GM21515 (cell line): ENCODE results near the gene EGLN3.
A peak's percentile ranks its signal among the peaks of the same experiment; 100 is the strongest.
"Not testable (repeated sequence)": the region's sequence is repeated elsewhere in the genome, so short reads cannot be mapped to it uniquely, and the experiment has no call there.

Experiments used
- ATAC-seq: cut with Tn5 transposase; IDR thresholded peaks from one replicate; pipeline ENCODE4 v1.9.1; 2021; ENCODE audit not compliant: unreplicated experiment

The EGLN3 gene

DNA sequence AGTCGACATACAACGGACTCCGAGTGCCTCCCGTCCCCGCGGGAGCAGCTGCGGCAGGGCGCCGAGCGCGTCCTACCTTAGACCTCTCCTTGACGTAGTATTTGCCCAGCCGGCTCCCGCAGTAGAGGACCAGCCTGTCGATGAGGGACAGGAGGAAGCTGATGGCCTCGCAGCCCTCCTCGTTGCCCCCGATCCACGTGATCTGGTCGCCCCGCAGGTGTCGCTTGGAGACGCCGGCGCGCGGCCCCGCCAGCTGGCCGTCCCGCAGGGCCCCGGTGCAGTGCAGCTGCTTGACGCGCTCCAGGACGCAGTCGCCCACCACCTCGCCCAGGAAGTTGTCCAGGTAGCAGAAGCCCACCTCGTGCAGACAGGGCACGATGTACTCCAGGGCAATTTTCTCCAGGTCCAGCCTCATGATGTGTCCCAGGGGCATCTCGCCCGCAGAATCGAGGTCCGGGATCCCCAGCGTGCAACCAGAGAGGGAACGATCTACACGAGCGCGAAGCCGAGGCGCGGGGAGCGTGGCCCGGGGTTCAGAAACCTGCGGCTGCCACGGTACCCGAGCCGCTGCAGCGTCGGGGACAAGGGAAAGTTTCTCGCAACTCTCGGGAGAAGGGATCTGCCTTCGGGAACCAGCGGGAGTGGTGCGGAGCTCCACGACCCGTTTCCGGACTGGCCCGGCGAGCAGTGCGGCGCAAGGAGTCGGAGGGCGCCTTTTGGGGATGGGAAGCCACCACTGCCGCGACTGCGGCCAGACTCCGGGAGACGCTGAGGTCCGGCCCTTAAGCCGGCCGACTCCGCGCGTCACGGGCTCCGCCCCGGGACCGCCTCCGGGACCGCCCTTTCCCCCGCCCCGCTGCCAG is at the start of gene EGLN3:
EGLN3 (minus strand) TSS at position 755 of the 863 bp plus-strand sequence; CDS start at position 433, 322 bp downstream.
- ATAC-seq, result peak; percentile 69

DNA sequence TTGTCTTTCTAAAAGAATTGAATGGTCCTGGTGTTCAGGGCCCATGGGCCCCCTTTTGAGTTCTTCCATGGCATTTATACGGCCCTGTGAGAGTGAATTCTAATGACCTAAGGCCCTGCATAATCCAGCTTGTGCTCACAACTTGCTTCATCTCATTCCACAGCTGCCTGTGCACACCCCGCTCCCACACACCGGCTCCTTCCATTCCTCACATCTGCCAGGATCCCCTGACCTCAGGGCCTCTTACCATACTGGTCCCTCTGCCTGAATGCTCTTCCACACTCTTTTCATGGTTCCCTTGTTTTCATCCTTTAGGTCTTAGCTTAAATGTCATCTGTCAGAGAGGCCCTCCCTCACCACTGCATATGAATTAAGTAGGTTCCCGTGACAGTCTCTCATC is 49.5 kb upstream of the EGLN3 start:
- ATAC-seq, result no peak

DNA sequence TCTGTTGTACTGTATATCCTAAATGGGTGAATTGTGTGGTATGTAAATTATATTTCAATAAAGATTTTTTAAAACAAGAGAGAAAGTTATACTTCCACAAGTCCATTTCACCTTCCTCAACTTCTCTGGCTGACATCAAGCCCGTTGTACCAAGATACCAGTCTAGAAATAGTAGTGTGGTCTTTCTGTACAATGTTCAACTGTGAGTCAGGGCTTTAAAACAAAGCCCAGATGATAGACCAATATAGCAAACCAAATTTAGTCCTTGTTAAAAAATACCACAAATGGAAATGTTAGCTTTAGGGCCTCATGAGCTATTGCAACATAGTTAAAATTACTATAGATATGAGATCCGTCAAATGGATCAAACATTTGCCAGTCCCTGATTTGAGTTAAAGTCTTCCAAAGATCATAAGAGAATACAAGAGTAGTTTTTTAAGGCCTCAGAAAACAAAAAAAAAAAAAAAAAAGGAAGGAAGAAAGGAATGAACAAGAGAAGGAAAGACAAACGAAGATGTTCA is 49.0 kb upstream of the EGLN3 start:
- no peak for ATAC-seq

DNA sequence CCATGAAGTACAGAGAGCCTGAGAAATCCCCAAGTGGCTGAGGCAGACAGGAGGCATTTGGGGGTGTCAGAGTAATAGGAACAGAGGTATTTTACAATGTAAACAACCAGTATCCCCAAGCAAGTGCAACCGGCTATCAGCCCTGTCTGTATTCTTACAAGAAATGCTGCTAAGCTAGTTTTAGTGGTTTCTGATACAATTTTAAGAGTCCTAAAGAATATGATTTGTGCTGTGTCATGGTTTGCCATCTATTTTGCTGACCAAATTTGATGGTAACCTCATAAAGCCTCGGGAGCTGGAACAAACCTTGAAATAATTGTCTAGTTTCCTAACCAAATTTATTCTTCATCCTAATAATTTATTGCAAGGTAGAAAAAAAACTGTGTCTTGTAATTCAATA is 46.7 kb upstream of the EGLN3 start:
- no peak for ATAC-seq

DNA sequence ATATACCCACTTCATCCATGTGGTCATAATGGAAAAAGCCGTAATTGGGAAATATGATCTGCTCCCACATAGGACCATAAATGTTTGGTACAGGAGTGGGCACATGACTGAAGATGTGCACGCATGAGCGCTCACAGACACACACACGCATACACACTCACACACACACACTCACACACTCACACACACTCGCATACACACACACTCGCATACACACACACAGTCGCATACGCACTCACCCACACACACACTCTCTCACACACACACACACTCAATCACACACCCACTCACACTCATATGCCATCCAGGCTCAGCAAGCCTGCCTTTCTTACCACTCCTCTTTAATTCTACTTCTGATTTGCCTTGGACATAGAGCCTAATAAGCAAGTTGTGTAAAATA is 45.6 kb upstream of the EGLN3 start:
- ATAC-seq, result no peak

DNA sequence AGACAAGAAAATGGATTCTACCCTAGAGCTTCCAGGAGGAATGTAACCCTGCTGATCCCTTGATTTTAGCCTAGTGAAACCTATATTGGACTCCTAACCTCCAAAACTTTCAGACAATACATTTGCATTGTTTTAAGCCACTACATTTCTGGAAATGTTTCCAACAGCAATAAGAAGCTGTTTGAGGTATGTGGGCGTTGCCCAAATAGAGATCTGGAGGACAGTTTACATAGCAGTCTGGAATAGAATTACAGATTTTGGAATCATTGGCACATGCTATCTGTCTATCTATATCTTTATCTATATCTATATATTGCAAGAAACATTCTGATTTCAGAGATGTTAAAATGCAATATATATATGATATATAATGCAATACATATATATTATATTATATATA is 42.4 kb upstream of the EGLN3 start:
- ATAC-seq, result no peak

DNA sequence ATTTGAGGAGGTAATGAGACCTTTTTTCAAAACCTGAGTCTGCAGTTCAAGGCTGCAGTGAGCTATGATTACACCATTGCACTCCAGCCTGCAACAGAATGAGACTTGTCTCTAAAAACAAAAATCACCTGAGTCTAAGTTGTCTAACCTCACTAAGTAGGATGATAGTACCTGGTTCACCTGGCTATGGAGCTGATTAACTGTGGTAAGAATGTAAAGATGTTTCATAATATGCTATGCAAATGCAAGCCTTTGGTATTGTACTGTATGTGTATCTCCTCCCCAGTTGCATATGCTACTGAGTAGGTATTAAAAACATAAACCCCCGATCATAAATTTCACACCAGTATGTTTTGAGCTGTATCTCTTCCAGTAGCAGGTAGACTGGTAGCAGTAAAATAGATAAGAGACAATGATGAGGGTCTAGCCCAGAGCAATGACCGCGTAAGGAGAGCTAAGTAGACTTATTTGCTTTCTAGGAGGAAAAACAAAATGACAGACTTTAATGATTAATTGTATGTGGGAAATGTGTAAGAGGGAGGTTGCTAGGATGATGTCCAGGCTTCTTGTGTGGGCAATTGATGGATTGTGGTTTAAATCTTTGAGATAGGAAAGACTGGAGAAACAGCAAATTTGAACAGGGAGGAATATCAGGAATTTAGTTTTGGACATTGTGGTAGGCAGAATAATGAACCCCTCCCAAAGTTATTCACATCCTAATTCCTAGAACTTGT is 41.6 kb upstream of the EGLN3 start:
- no peak for ATAC-seq

DNA sequence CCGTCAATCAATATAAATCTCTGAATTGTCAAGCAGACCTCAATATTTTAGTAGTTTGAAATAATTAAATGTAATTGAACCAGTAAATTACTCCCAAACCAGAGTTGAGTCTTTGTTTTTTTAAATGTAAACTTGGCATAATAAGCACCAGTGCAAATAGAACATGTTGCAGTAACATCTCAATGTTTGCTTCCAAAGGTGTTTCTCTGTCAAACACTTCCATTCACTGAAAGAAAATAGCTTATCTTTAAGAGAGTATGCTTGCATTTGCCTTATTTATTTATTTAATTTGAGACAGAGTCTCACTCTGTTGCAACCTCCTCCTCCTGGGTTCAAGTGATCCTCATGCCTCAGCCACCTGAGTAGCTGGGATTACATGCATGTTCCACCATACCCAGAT is 39.9 kb upstream of the EGLN3 start:
- no peak for ATAC-seq

DNA sequence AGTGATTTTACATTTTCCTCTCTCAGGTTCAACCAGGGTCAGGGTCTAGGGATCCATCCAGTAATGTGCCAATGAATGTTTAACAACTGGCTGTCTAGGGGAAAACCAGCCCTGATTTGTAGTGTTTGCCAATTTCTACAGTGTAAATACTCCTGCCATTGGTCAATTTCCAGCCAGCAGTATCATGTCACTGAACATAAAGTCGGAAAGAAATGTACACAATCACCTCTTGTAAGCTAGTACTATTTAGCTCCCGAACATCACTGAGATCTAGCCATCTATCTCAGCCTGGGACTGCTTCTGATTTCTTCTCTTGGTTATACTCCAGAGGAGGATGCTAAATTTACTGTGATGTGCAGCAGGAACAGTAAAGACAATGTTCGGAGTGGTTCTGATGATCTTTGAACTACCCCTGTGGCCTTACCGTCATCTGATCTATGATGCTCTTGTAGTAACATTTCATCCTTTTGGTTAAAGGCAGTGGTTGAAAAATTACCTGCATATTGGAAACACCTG is 36.7 kb upstream of the EGLN3 start:
- no peak for ATAC-seq

DNA sequence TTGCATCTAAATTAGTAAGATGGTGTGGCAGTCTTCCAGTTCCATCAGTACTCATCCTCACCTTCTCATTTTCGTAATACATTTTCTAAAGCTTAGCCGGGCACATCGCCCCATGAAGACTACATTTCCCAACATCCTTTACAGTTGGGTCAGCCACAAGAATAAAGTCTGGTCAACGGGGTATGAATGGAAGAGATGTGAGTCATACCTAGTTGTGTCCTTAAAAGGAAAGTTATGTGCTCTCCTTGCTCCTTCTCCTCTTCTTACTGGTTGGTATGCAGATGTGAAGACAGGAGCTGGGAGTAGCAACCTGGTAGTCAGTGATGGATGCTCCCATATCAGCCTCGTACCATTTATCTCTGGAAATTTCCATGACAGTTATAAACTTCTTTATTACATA is 35.9 kb upstream of the EGLN3 start:
- ATAC-seq, result no peak

DNA sequence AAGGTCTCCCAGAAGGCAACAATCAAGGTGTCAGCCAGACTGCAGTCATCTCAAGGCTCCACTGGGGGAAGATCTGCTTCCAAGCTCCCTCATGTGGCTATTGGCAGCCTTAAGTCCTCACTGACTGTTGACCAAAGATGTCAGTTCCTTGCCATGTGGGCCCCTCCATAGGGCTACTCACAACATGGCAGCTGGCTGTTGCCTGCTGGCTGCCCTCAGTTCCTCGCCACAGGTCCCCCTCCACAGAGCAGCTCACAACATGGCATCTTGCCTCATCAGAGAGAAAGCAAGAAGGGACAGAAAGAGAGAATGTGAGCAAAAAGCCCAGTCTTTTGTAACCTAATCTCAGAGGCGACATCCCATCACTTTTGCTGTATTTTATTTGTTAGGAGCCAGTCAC is 34.4 kb upstream of the EGLN3 start:
- no peak for ATAC-seq

DNA sequence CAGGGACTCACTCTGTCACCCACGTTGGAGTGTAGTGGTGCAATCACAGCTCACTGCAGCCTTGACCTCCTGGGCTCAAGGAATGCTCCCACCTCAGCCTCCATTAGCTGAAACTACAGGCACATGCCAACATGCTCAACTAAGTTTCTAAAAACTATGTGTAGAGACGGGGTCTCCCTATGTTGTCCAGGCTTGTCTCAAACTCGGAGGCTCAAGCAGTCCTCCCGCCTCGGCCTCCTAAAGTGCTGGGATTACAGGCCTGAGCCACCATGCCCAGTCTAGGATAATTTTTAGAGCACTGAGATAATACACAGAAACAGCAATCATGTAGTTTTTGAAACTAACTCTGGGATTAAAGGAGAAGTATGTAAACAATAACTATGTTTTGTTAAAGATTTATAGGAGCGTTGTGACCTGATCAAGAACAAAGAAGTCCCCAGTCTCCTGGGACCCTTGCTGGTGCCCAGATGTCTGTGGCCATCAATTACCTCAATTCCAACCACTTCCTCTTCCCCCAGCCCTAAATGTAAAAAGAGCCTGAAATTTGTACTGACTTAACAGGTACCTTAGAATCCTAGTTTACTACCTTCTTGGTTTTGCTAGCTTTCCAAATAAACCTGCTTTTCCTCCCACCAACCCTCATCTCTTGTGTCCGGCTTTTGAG is 28.9 kb upstream of the EGLN3 start:
- no peak for ATAC-seq

DNA sequence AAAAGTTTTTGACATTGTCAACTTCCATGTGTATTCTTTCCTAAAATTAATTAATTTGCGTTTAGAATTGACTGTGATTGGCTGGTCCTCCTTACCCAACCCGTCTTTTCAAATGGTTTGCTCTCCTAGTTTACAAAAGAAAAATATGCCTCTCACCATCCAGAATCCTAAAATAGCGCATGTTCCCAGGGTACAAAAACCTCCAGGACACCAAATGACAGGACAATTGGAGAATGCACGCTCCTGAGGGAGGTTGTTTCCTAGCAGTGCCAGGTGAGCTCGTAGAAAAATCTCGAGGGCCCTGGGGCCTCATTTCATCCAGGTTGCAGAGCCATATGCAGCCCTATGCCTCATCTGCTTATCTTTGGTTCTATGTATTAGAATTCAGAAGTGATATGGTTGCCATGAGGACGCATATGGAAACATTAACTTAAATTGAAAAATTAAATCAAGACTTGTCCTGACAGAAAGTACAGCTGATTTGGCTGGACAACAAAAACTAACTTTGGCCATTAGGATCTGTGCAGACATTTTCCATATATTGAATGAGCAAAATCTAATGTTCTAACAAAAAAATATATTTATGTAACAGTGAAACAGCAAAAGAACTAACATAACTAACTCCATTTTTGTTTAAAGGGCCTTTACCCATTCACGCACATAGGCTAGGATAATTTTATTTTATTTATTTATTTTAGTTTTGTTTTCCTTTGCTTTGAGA is 28.2 kb upstream of the EGLN3 start:
- ATAC-seq, result no peak

DNA sequence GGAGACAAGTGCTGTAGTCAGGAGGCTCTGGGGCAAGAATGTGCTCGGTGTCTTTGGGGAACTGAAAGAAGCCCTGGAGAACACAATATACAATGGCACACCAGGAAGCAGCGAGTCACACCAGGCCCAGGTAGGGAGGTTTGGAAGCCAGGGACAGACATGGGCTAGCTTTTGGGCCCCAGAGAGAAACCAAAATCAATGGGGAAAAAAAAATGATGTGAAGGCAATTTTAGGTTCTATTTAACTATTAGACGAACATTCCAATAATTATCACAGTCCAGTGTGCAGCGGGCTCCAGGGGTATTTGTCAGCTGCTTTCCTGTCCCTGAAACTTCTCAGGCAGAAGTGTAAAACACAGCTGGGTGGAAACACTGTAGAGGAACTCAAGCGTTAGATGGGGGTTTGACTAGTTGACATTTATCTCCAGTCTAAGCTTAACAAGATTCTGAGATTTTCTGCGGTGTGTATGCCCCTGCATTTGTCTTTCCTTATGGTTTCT is 21.8 kb upstream of the EGLN3 start:
- peak; percentile 89 for ATAC-seq

DNA sequence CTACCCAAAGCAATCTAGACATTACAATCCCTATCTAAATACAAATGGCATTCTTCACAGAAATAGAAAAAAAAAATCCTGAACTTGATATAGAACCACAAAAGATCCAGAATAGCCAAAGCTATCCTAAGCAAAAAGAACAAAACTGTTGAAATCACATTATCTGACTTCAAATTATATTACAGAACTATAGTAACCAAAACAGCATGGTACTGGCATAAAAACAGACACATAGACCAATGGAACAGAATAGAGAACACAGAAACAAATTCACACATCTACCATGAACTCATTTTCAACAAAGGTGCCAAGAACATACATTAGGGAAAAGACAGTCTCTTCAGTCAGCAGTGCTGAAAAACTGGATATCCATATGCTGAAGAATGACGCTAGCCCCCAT is 19.0 kb upstream of the EGLN3 start:
- not testable (repeated sequence) for ATAC-seq

DNA sequence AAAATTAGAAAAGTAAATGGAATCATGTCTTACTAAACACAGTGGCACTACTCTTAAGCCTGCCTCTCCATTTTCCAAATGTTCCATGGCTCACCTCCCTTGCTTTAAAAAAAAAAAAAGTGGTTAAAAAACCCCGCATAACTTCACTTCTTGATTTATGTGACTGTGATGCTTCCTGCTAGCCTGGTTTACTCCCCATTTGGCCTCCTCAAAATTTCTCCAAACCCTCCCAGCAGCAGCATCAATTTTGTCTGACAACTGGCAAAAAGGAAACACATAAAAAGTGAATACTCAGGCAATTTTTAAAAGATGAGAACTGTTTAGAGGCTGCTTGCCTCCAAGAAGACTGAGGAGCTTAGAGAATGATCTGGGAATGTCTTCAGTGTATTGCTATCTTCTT is 17.8 kb upstream of the EGLN3 start:
- no peak for ATAC-seq

DNA sequence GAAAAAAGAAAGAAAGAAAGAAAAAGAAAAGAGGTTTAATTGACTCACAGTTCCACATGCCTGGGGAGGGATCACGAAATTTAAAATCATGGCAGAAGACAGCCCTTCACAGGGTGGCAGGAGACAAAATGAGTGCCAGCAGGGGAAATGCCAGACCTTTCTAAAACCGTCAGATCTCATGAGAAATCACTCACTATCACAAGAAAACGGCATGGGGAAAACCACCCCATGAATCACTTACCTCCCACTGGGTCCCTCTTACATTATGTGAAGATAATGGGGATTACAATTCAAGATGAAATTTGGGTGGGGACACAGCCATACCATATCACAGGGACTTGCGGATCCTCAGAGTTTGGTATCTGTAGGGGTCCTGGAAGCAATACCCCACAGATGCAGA is 16.3 kb upstream of the EGLN3 start:
- no peak for ATAC-seq

DNA sequence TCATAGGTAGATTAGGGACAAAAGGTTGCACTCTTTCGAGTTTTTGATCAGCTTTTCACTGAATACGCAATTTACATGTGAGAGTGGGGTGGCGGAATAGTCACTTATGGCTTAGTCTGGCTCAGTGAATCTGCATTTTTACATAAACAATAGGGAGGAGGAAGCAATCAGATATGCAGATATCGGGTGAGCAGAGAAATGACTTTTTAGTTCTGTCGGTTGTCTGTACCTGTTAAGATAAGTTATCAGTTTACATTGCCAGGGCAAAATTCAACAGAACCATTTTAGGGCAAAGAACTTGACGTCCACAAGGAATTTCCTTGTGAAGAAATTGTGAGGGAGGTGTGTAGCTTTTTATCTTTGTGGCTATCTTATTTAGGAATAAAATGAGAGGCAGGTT is 15.4 kb upstream of the EGLN3 start:
- ATAC-seq, result no peak

DNA sequence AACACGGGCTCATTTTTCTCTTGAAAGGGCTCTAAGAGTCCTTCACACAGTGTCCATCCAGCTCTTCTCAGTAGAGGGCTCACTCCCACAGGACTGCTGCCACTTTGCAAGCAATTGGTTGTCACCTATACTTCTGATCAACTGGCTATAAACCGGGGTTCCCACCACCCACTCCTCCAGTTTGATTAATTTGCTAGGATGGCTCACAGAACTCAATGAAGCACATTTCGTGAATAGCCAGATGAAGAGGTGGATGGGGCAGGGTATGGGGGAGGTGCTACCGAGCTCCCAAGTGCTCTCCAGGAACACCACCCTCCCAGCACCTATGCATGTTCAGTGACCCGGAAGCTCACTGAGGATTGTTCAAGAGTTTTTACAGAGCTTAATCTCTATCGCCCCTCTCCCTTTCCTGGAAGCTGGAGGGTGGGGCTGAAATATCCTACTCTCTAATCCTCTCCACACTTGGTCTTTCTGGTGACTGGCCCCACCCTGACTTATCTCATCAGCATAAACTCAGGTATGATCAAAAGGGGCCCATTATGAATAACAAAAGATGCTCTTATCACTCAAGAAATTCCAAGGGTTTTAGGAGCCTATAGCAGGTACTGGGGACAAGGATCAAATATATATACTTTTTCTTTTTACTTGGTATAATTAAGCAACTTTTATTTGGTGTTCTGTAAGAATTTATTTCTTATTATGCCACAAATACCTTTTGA is 13.9 kb upstream of the EGLN3 start:
- no peak for ATAC-seq

DNA sequence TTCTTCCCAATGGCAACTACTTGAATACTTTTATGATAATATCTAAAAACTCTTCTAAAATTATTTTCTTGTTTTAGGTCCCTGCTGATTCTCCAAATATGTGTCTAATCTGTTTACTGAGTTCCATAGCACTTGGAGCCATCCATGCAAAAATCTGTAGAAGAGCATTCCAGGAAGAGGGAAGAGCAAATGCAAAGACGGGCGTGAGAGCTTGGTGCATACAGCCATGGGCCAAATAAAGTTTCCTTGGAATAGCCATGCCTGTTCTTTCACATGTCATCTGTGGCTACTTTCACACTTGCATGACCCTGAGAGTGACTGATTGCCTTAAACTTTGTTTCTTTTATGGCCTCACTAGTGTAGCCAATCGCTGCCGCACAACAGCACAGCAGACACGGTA is 13.0 kb upstream of the EGLN3 start:
- no peak for ATAC-seq
